Subcutaneous adipose tissue (tissue), 4 donors: ENCODE measurements around the gene TTC9B. TPM values are rescaled to one million over a fixed set of nuclear protein-coding genes. Genes with fewer than 3 reads are reported as not detected.

Experiments
- total RNA-seq, 4 donors: library from RNA; depleted of rRNA; stranded (reverse); fragments of >200 nt; gene quantifications; one replicate each; pipeline ENCODE4 v1.1.0, GENCODE V29; 2016
- TF ChIP-seq, protein P1 (sequence below): fragments of 450-650 bp; IDR thresholded peaks from one replicate; pipeline ENCODE4 v1.5.1; 2016; ENCODE audit warnings: low read depth, mild to moderate bottlenecking, control low read depth, antibody characterized with exemption, moderate library complexity

Gene TTC9B
- total RNA-seq, 4 donors from 2014 or later, result not detected

DNA sequence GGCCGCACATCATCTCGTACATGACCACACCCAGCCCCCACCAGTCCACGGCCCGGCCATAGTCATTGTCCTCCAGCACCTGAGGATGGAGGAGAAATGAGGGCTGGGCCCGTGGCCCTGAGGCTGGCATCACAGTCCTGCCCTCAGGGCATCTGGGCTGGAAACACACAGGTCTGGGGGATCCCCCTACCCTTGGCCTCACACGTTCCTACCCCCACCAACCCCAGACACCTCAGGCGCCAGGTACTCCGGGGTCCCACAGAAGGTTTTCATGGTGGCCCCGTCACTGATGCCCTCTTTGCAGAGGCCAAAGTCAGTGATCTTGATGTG lies 17.8 kb upstream of the TTC9B start:
- TF ChIP-seq, protein P1, sequence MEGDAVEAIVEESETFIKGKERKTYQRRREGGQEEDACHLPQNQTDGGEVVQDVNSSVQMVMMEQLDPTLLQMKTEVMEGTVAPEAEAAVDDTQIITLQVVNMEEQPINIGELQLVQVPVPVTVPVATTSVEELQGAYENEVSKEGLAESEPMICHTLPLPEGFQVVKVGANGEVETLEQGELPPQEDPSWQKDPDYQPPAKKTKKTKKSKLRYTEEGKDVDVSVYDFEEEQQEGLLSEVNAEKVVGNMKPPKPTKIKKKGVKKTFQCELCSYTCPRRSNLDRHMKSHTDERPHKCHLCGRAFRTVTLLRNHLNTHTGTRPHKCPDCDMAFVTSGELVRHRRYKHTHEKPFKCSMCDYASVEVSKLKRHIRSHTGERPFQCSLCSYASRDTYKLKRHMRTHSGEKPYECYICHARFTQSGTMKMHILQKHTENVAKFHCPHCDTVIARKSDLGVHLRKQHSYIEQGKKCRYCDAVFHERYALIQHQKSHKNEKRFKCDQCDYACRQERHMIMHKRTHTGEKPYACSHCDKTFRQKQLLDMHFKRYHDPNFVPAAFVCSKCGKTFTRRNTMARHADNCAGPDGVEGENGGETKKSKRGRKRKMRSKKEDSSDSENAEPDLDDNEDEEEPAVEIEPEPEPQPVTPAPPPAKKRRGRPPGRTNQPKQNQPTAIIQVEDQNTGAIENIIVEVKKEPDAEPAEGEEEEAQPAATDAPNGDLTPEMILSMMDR, result no peak

DNA sequence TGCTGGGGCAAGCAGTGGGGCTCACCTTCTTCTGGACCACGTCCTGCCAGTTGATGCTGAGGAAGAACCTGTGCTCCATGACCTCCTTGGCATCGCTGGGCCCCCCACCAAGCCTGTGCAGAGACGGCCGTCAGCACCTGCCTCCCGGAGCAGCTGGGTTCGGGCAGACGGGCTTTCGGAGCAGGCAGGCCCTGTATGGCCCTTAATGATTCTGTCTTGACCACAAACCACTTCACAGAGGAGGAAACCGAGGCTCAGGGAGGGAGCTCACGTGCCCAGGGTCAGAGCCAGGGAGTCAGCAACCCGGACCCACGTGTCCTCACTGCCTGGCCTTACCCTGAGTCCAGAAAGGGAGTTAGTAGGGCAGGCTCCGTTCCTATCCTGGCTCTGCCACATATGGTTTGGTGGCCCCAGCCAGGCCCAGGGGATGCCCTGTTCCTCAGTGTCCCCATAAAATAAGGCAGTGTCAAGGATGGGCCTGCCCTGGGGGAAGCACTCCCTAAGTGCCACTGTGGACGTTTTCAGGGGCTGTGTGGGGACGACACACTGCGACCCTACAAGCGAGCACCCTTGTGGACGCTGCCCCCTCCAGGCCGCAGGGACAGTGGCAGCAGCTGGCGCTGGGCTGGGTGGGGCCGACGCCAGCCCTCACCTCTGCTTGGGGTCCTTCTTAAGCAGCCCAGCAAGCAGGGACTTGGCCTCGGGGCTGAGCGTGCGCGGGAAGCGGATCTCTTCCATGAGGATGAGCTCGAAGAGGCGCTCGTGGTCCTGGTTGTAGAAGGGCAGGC lies 17.2 kb upstream of the TTC9B start:
- TF ChIP-seq, protein P1, result no peak

DNA sequence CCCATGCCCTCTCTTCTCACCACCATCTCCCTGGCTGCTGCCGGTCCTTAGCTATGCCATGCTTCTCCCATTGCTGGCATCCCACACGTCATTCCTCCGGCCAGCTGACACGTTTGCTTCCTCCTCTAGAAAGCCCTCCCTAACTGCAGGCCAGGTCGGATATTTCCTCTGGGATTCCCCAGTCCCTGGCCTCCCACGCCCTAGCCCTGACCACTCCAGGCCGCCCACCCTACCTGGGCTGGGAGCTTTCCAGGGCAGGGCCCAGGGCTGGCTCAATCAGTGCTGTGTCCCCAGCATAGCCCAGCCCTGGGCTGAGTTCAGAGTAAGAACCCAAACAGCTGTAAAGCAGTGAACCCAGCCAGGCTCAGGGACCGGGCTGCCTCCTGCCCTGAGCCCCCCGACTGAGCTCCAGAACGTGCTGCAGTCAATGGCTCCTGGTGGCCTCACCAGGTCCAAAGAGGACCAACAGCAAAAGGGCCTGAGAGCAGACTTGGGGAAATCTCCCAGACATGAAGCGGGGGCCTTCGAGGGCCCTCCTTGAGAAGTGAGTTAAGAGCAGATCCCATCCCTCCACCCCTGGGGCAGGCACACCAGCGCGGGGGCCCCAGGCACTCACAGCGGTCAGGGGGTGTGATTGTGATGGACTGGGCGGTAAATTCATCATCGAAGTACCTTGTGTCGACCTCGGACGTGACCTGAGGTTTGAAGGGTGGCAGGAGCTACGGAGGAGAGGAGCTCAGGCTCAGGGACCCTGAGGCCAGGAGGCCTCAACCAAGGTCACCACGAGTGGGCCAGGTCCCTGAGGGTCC lies 16.4 kb upstream of the TTC9B start:
- TF ChIP-seq, protein P1, result no peak

DNA sequence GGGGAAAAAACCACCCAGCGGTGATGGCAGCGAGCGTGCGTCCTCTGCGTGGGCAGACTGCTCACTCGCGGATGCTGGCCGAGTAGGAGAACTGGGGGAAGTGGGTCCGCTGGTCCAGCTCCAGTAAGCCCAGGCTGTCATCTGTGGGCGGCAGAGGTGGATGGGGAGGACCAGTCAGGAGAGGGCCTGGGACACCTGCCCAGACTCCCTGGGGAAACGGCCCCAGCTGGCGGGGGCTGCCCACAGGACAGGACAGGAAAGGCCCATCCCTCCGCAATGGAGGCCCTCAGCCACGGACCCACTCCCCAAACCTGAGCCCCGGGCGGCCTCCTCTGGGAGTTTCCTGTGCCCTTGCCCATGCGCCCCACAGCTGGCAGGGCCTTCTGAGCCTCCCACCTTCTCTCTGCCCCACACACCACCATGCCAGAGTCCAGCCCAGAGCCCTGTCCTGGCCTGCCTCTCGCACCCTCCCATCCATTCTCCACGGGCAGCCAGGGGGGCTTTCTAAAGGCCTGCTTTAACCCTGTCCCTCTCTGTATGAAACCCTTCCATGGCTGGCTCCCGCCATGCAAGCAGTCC lies 15.7 kb upstream of the TTC9B start:
- TF ChIP-seq, protein P1, result no peak

DNA sequence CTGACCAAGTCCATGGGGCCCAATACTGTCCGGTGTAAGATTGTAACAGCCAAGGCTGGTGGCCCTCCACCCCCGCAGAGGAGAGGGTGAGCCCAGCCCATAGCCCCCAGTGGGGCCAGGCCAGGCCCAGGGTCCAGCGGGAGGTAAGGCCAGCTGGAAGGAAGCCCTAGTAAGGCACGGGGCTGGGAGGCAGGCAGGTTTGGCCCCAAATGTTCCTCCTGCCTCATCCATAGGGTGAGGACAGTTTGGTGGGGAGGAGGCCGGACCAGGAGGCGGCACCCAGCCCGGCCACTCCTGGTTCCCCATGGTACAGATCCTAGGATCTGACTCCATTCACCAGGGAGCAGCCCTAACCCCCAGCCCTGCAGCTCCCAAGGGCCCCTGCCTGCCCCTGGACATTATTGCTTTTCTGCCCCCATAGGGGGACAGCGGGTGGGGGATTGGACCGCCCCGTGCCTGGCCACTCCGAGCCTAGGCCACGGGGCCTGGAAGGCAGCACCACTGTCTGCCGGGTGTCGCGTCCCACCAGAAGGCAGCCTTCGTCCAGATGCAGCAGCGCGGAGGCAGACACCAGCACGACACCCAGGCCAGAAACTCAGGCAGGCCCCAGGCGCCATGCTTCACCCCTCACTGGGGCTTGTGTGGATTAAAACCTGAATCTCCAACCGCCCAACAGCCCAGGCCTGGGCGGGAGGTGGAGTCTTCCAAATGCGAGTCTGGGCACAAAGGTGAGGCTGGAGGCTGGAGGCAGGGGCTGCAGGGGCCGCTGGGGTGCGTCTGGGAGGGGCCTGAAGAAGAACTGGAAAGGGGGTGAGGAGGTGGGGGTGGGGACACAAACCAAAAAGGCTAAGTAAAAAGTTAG lies 15.0 kb upstream of the TTC9B start:
- TF ChIP-seq, protein P1, result no peak

DNA sequence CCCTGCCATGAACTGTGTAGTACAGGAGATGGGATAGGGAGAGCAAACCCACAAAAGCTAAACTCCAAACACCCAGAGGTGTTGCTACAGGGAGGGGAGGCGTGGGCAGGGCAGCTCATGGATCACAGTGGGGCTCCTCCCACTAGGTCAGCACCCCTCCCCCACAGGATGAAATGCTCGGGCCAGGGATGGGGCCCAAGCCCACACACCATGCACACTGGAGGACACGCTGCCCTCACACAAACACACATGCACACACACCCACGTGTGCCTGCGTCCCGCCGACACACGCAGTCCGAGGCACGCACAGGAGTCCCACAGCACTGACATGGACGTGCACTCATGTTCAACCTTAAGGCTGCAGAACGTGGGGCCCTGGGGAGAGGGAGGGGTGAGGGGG lies 14.3 kb upstream of the TTC9B start:
- TF ChIP-seq, protein P1, result no peak
